WTC11 (cell line): Measurements from ENCODE around the gene ZNF500. TPM values are rescaled to one million over a fixed set of nuclear protein-coding genes. Genes with fewer than 3 reads are reported as not detected.

Source experiments
- ATAC-seq: fragments of 200-7000 bp; cut with Tn5 transposase; 2 replicates; pipeline ENCODE4 v1.10.0; 2021; ENCODE audit warnings: mild to moderate bottlenecking, moderate library complexity
- CTCF ChIA-PET: fragments of 300-600 bp; sonication (Branson Sonifier 250); formaldehyde crosslinking; loops from one replicate; lab custom pipeline; 2021; ENCODE audit warnings: antibody characterized with exemption; lab: Charles Lee
- POLR2A ChIA-PET: fragments of 350-600 bp; sonication (Branson Sonifier 250); formaldehyde crosslinking; loops from one replicate; lab custom pipeline; 2021; ENCODE audit warnings: antibody characterized with exemption; lab: Charles Lee
- DNase-seq: peaks from one replicate; pipeline ENCODE4 v3.0.0; 2021; ENCODE audit warnings: low spot score
- H3K27ac Mint-ChIP-seq: 2 replicates; pipeline ENCODE4 v1.8.0; 2021; ENCODE audit warnings: mixed read lengths
- H3K27me3 Mint-ChIP-seq: 2 replicates; pipeline ENCODE4 v1.8.0; 2021; ENCODE audit warnings: low read depth, mild to moderate bottlenecking, moderate library complexity, mixed read lengths
- H3K36me3 Mint-ChIP-seq: 2 replicates; pipeline ENCODE4 v1.8.0; 2021; ENCODE audit warnings: mixed read lengths
- H3K4me1 Mint-ChIP-seq: 2 replicates; pipeline ENCODE4 v1.8.0; 2022; ENCODE audit warnings: mixed read lengths
- H3K4me3 Mint-ChIP-seq: 2 replicates; pipeline ENCODE4 v1.8.0; 2021; ENCODE audit warnings: mild to moderate bottlenecking, moderate library complexity, mixed read lengths
- H3K9me3 Mint-ChIP-seq: 2 replicates; pipeline ENCODE4 v1.8.0; 2021; ENCODE audit warnings: mixed read lengths
- FOXP1 ChIP-seq: sonication (generic); formaldehyde crosslinking; IDR thresholded peaks from 2 replicates; pipeline ENCODE4 v1.8.0; 2022; ENCODE audit warnings: missing genetic modification reagents, mild to moderate bottlenecking, moderate library complexity, borderline replicate concordance
- GTF2I ChIP-seq: fragments of 250-450 bp; sonication (Bioruptor Pico); conservative IDR thresholded peaks from 2 replicates; pipeline ENCODE4 v1.4.0; 2021; ENCODE audit warnings: mild to moderate bottlenecking
- MYBL2 ChIP-seq: sonication (generic); formaldehyde crosslinking; IDR thresholded peaks from 2 replicates; pipeline ENCODE4 v1.8.1; 2023; ENCODE audit warnings: mild to moderate bottlenecking, moderate library complexity, missing genetic modification reagents
- NR1H2 ChIP-seq: sonication (generic); formaldehyde crosslinking; IDR thresholded peaks from 2 replicates; pipeline ENCODE4 v1.9.0; 2021; ENCODE audit warnings: mild to moderate bottlenecking, moderate library complexity, missing genetic modification reagents
- NR2C2 ChIP-seq: sonication (generic); formaldehyde crosslinking; IDR thresholded peaks from 2 replicates; pipeline ENCODE4 v1.8.0; 2022; ENCODE audit warnings: mild to moderate bottlenecking, missing genetic modification reagents
- OVOL2 ChIP-seq: fragments of 250-450 bp; sonication (Bioruptor Pico); IDR thresholded peaks from 2 replicates; pipeline ENCODE4 v1.9.0; 2021; ENCODE audit warnings: mild to moderate bottlenecking, borderline replicate concordance
- PRRX2 ChIP-seq: fragments of 250-450 bp; sonication (Bioruptor Pico); IDR thresholded peaks from 2 replicates; pipeline ENCODE4 v1.8.0; 2021; ENCODE audit warnings: mild to moderate bottlenecking
- RELA ChIP-seq: sonication (generic); formaldehyde crosslinking; IDR thresholded peaks from 2 replicates; pipeline ENCODE4 v1.8.1; 2022; ENCODE audit warnings: missing genetic modification reagents, mild to moderate bottlenecking, borderline replicate concordance
- ZNF121 ChIP-seq: sonication (generic); formaldehyde crosslinking; IDR thresholded peaks from 2 replicates; pipeline ENCODE4 v1.8.0; 2023; ENCODE audit warnings: missing genetic modification reagents
- ZNF138 ChIP-seq: sonication (generic); formaldehyde crosslinking; conservative IDR thresholded peaks from 2 replicates; pipeline ENCODE4 v1.8.1; 2022; ENCODE audit warnings: mild to moderate bottlenecking, moderate library complexity, missing genetic modification reagents
- ZNF232 ChIP-seq: sonication (generic); formaldehyde crosslinking; IDR thresholded peaks from 2 replicates; pipeline ENCODE4 v1.8.0; 2022; ENCODE audit warnings: mild to moderate bottlenecking, missing genetic modification reagents
- total RNA-seq: library from RNA; stranded (reverse); gene quantifications from 3 replicates; pipeline ENCODE4 v1.2.3, GENCODE V29; 2021
- TF ChIP-seq, protein P1 (sequence below): sonication (generic); formaldehyde crosslinking; conservative IDR thresholded peaks from 2 replicates; pipeline ENCODE4 v1.8.1; 2023; ENCODE audit warnings: mild to moderate bottlenecking, low read depth, missing genetic modification reagents, moderate library complexity
- TF ChIP-seq, protein P2 (sequence below): sonication (generic); formaldehyde crosslinking; IDR thresholded peaks from 2 replicates; pipeline ENCODE4 v1.8.1; 2023; ENCODE audit warnings: mild to moderate bottlenecking, missing genetic modification reagents
- TF ChIP-seq, protein P3 (sequence below): sonication (generic); formaldehyde crosslinking; IDR thresholded peaks from 2 replicates; pipeline ENCODE4 v1.8.0; 2022; ENCODE audit warnings: mild to moderate bottlenecking, missing genetic modification reagents
- TF ChIP-seq, protein P4 (sequence below): fragments of 250-450 bp; sonication (Bioruptor Pico); IDR thresholded peaks from 2 replicates; pipeline ENCODE4 v2.1.2; 2022; ENCODE audit warnings: mild to moderate bottlenecking, moderate library complexity
- TF ChIP-seq, protein P5 (sequence below): sonication (generic); formaldehyde crosslinking; IDR thresholded peaks from 2 replicates; pipeline ENCODE4 v1.8.1; 2022; ENCODE audit warnings: mild to moderate bottlenecking, moderate library complexity, missing genetic modification reagents
- TF ChIP-seq, protein P6 (sequence below): sonication (generic); formaldehyde crosslinking; IDR thresholded peaks from 2 replicates; pipeline ENCODE4 v1.8.0; 2023; ENCODE audit warnings: missing genetic modification reagents

The ZNF500 gene
- total RNA-seq, 1 experiment from 2014 or later, result 19.9 TPM

DNA sequence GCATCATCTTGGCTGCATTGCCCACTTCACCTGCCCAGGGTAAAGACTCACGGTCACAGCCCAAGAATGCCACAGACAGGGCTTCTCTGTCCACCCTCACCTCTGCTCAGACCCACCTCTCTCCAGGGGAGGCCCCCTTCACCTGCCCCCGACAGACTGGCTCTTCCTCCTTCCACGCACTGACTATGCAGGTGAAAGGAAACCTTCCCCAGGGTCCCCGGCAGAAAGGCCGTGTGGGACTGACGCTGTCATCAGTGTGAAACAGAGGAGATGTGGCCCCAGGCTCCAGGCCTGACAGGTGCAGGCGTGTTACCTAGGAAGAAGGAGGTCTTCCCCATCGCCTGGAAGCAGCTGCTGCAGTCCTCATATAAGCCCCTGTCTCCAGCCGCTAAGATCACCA, 44.8 kb upstream of the ZNF500 start (continued):
- TF ChIP-seq FOXP1, result no peak
- TF ChIP-seq, protein P1, sequence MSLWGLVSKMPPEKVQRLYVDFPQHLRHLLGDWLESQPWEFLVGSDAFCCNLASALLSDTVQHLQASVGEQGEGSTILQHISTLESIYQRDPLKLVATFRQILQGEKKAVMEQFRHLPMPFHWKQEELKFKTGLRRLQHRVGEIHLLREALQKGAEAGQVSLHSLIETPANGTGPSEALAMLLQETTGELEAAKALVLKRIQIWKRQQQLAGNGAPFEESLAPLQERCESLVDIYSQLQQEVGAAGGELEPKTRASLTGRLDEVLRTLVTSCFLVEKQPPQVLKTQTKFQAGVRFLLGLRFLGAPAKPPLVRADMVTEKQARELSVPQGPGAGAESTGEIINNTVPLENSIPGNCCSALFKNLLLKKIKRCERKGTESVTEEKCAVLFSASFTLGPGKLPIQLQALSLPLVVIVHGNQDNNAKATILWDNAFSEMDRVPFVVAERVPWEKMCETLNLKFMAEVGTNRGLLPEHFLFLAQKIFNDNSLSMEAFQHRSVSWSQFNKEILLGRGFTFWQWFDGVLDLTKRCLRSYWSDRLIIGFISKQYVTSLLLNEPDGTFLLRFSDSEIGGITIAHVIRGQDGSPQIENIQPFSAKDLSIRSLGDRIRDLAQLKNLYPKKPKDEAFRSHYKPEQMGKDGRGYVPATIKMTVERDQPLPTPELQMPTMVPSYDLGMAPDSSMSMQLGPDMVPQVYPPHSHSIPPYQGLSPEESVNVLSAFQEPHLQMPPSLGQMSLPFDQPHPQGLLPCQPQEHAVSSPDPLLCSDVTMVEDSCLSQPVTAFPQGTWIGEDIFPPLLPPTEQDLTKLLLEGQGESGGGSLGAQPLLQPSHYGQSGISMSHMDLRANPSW, result no peak
- TF ChIP-seq, protein P2, sequence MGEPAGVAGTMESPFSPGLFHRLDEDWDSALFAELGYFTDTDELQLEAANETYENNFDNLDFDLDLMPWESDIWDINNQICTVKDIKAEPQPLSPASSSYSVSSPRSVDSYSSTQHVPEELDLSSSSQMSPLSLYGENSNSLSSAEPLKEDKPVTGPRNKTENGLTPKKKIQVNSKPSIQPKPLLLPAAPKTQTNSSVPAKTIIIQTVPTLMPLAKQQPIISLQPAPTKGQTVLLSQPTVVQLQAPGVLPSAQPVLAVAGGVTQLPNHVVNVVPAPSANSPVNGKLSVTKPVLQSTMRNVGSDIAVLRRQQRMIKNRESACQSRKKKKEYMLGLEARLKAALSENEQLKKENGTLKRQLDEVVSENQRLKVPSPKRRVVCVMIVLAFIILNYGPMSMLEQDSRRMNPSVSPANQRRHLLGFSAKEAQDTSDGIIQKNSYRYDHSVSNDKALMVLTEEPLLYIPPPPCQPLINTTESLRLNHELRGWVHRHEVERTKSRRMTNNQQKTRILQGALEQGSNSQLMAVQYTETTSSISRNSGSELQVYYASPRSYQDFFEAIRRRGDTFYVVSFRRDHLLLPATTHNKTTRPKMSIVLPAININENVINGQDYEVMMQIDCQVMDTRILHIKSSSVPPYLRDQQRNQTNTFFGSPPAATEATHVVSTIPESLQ (CRISPR knock-in tag), result no peak
- no peak for TF ChIP-seq OVOL2
- TF ChIP-seq, protein P3, sequence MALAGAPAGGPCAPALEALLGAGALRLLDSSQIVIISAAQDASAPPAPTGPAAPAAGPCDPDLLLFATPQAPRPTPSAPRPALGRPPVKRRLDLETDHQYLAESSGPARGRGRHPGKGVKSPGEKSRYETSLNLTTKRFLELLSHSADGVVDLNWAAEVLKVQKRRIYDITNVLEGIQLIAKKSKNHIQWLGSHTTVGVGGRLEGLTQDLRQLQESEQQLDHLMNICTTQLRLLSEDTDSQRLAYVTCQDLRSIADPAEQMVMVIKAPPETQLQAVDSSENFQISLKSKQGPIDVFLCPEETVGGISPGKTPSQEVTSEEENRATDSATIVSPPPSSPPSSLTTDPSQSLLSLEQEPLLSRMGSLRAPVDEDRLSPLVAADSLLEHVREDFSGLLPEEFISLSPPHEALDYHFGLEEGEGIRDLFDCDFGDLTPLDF (CRISPR knock-in tag), result no peak

DNA sequence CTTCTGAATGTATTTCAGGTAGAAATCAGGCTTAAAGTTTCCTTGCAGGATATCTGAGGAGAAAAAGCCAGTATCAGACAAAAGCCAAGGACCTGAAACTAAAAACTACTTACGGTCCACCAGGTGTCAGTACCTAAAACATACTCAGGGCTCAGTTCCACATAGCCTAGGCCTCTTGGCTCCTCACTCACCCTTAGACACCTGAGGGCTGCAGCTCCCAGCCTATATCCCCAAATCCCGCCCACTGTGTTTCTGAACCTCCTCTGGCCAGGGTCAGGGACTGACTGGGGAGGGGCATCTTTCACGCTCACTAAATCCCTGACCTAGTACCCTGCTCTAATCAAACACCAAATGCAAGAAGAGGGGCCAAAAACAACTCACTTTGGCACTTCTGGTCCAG, 44.3 kb upstream of the ZNF500 start:
- Mint-ChIP-seq H3K4me3 (no peak overlapping the region), H3K36me3 (peaks cover 59% of the 10 kb centered on the region), H3K4me1 (no peaks in the 10 kb centered on the region), H3K9me3 (no peaks in the 10 kb centered on the region), H3K27me3 (no peaks in the 10 kb centered on the region), H3K27ac (peak overlapping the region; percentile 70; the same call in 1 of the 2 replicates)
- CTCF ChIA-PET, result no interaction called here
- no peak for ATAC-seq
- POLR2A ChIA-PET, result no interaction called here
- no peak for TF ChIP-seq FOXP1
- no peak for TF ChIP-seq ZNF138 (CRISPR knock-in tag)
- DNase-seq, result no peak

DNA sequence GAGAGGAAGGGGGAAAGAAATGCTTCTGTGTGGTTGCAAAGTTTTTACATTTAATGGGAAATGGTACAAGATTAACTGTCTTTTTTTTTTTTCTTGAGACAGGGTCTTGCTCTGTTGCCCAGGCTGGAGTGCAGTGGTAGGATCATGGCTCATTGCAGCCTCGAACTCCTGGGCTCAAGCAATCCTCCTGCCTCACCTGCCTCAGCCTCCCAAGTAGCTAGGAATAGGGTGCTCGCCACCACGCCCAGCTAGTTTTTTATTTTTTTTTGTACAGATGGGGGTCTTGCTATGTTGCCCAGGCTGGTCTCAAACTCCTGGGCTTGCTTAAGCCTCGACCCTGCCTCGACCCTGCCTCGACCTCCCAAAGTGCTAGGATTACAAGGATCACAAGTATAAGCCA, 39.3 kb upstream of the ZNF500 start:
- H3K27me3 Mint-ChIP-seq, result no peaks in the 10 kb centered on the region
- H3K36me3 Mint-ChIP-seq, result peaks cover 25% of the 10 kb centered on the region
- no peak overlapping the region for H3K4me3 Mint-ChIP-seq
- H3K4me1 Mint-ChIP-seq, result peaks cover 10% of the 10 kb centered on the region
- no peak for ATAC-seq
- ChIA-PET CTCF (interaction anchor here (0.7 to 1.2 kb wide), 2 partner anchors 78 to 98 kb away, joined by 3 read pairs; no protein-coding TSS in a partner anchor), POLR2A (no interaction called here)
- H3K27ac Mint-ChIP-seq, result no peak overlapping the region
- TF ChIP-seq GTF2I (CRISPR knock-in tag), result peak; percentile 47; the same call in 1 of the 2 replicates
- TF ChIP-seq NR1H2 (CRISPR knock-in tag), result no peak
- TF ChIP-seq, protein P4, sequence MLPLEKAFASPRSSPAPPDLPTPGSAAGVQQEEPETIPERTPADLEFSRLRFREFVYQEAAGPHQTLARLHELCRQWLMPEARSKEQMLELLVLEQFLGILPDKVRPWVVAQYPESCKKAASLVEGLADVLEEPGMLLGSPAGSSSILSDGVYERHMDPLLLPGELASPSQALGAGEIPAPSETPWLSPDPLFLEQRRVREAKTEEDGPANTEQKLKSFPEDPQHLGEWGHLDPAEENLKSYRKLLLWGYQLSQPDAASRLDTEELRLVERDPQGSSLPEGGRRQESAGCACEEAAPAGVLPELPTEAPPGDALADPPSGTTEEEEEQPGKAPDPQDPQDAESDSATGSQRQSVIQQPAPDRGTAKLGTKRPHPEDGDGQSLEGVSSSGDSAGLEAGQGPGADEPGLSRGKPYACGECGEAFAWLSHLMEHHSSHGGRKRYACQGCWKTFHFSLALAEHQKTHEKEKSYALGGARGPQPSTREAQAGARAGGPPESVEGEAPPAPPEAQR, result no peak
- TF ChIP-seq ZNF121 (CRISPR knock-in tag), result peak; percentile 84
- no peak for TF ChIP-seq NR2C2 (CRISPR knock-in tag)
- no peak for TF ChIP-seq MYBL2
- TF ChIP-seq, protein P5, sequence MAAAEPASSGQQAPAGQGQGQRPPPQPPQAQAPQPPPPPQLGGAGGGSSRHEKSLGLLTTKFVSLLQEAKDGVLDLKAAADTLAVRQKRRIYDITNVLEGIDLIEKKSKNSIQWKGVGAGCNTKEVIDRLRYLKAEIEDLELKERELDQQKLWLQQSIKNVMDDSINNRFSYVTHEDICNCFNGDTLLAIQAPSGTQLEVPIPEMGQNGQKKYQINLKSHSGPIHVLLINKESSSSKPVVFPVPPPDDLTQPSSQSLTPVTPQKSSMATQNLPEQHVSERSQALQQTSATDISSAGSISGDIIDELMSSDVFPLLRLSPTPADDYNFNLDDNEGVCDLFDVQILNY (CRISPR knock-in tag), result no peak
- no peak for TF ChIP-seq ZNF232 (CRISPR knock-in tag)
- TF ChIP-seq, protein P6, sequence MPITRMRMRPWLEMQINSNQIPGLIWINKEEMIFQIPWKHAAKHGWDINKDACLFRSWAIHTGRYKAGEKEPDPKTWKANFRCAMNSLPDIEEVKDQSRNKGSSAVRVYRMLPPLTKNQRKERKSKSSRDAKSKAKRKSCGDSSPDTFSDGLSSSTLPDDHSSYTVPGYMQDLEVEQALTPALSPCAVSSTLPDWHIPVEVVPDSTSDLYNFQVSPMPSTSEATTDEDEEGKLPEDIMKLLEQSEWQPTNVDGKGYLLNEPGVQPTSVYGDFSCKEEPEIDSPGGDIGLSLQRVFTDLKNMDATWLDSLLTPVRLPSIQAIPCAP (CRISPR knock-in tag), result no peak
- no peak for TF ChIP-seq RELA (CRISPR knock-in tag)
- TF ChIP-seq PRRX2, result no peak
- H3K9me3 Mint-ChIP-seq, result no peaks in the 10 kb centered on the region
- DNase-seq, result no peak
